Tibial nerve (tissue), 4 donors: ENCODE results near the gene RENBP.

Experiments used
- EP300 ChIP-seq, 2 donors: sonication (generic); formaldehyde crosslinking; IDR thresholded peaks; one replicate each; pipeline ENCODE4 v1.6.1; 2017; ENCODE audit warnings: antibody characterized with exemption in 2 of 2, mild to moderate bottlenecking in 1 of 2
- POLR2A ChIP-seq, 2 donors: fragments of 450-650 bp; IDR thresholded peaks; one replicate each; pipeline ENCODE4 v1.6.1; 2017; ENCODE audit warnings: antibody characterized with exemption in 2 of 2, mild to moderate bottlenecking in 2 of 2, moderate library complexity in 2 of 2
- TF ChIP-seq, protein P1 (sequence below), 5 experiments: fragments of 200-600 bp in 3 of 5; fragments of 450-650 bp in 2 of 5; sonication (generic) in 3 of 5; IDR thresholded peaks; one replicate each; pipeline ENCODE4 v1.5.1; 2016 to 2019; ENCODE audit warnings: antibody characterized with exemption in 5 of 5, mild to moderate bottlenecking in 3 of 5, moderate library complexity in 2 of 5

DNA sequence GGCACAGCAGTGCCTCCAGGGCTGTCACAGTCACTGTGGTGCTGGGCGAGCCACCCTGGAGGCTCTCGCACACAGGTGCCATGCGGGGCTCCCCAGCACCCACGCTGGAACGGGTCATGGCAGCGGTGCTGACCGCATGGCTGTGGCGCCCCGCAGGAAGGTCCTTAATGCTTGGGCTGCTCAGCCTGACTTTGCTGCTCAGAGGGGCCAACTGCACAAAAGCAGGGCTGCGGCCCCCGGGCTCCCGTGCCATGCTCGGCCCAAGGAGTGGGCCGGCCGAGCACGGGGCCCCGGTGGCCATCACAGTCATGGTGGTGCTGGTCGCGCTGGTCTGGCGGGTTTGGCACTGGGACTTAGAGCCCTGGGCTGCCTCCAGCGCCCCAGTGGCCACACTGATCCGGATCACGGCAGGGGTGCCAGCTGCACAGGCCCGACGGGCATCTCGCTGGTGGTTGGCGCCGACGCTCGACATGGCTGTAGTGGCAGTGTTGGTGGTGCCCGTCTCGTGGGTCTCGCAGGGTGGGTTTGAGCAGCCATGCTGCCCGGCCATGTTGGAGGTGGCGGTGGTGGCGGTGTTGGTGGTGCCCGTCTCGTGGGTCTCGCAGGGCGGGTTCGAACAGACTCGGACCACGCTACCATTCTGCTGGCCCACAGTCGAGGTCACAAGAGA is 10.2 kb upstream of the RENBP start:
- TF ChIP-seq, protein P1, sequence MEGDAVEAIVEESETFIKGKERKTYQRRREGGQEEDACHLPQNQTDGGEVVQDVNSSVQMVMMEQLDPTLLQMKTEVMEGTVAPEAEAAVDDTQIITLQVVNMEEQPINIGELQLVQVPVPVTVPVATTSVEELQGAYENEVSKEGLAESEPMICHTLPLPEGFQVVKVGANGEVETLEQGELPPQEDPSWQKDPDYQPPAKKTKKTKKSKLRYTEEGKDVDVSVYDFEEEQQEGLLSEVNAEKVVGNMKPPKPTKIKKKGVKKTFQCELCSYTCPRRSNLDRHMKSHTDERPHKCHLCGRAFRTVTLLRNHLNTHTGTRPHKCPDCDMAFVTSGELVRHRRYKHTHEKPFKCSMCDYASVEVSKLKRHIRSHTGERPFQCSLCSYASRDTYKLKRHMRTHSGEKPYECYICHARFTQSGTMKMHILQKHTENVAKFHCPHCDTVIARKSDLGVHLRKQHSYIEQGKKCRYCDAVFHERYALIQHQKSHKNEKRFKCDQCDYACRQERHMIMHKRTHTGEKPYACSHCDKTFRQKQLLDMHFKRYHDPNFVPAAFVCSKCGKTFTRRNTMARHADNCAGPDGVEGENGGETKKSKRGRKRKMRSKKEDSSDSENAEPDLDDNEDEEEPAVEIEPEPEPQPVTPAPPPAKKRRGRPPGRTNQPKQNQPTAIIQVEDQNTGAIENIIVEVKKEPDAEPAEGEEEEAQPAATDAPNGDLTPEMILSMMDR (IDR thresholded peaks at IDR 0.05): no peak
- TF ChIP-seq POLR2A (IDR thresholded peaks at IDR 0.05) (no peak), EP300 (IDR thresholded peaks at IDR 0.05) (no peak)
